H1 (cell line): Measurements from ENCODE around the gene TRIM59. TPM values are rescaled to one million over a fixed set of nuclear protein-coding genes. Genes with fewer than 3 reads are reported as not detected.

ENCODE experiments used
- BRCA1 ChIP-seq: IDR thresholded peaks from 2 replicates; pipeline ENCODE4 v1.6.1; 2012; ENCODE audit warnings: low read depth, low read length, improper control_type of control experiment
- CTCF ChIP-seq, 3 experiments: IDR thresholded peaks; 1 replicate in 2 of 3; 2 replicates in 1 of 3; pipeline versions ENCODE4 v1.5.1 to v1.6.1; 2011; ENCODE audit warnings: low read length in 3 of 3, mild to moderate bottlenecking in 3 of 3, inconsistent platforms in 2 of 3, low read depth in 1 of 3, moderate library complexity in 1 of 3; ENCODE audit not compliant: insufficient read depth in 1 of 3; ENCODE audit errors: control extremely low read depth in 1 of 3
- EZH2 ChIP-seq: fragments of 200-600 bp; sonication (generic); IDR thresholded peaks from 2 replicates; pipeline ENCODE4 v1.7.1; 2012; ENCODE audit warnings: low read depth, mild to moderate bottlenecking, moderate library complexity, low read length, inconsistent platforms; ENCODE audit not compliant: severe bottlenecking
- KDM5A ChIP-seq: fragments of 200-600 bp; IDR thresholded peaks from 2 replicates; pipeline ENCODE4 v1.7.1; 2012; ENCODE audit warnings: mild to moderate bottlenecking, low read length, inconsistent platforms, mixed read lengths
- polyA plus RNA-seq, 7 experiments: library from polyadenylated mRNA; depleted of rRNA in 3 of 7; stranded (reverse) in 5 of 7; unstranded in 2 of 7; fragments of >200 nt in 5 of 7; fragments of 200-250 nt in 2 of 7; gene quantifications; 1 replicate in 5 of 7; 2 replicates in 1 of 7; 4 replicates in 1 of 7; pipeline versions ENCODE4 v1.2.1 to v1.2.3, GENCODE V29; 2011 to 2013; ENCODE audit warnings: missing spikeins in 2 of 7, mixed read lengths in 2 of 7
- total RNA-seq: library from RNA; stranded (reverse); fragmentation: NEBNext Ultra II Directional; extraction: Animal tissue kit (Norgen Biotek cat#: 25700); gene quantifications from 2 replicates; pipeline ENCODE4 v1.2.1, GENCODE V29; 2021

The TRIM59 gene
- total and polyA plus RNA-seq, 2 of the 8 experiments (the other 6 are each of a cell fraction or from before 2014, with no cell fraction given), result 11.6 to 53.4 TPM

GRCh38 chr3:160395297-160395696 is 54.3 kb downstream of the TRIM59 start (continued):
- no peak for TF ChIP-seq CTCF (IDR thresholded peaks at IDR 0.05; ENCODE audit: control extremely low read depth in 1 of 3, insufficient read depth in 1 of 3, low read depth in 1 of 3, low read length in 3 of 3)
- TF ChIP-seq EZH2, result no peak
- TF ChIP-seq BRCA1, result no peak
- no peak for TF ChIP-seq KDM5A
- TF ChIP-seq, all 59 proteins: peak for 0
